NB4 (cell line): Measurements from ENCODE around the gene GLYR1.

Experiments used
- CTCF ChIP-seq: IDR thresholded peaks from one replicate; pipeline ENCODE4 v1.5.1; 2012; ENCODE audit warnings: low read depth, low read length
- MAX ChIP-seq: IDR thresholded peaks from 2 replicates; pipeline ENCODE4 v1.6.1; 2011; ENCODE audit warnings: low read depth, low read length
- POLR2A ChIP-seq: IDR thresholded peaks from 2 replicates; pipeline ENCODE4 v1.6.1; 2011; ENCODE audit warnings: mild to moderate bottlenecking; ENCODE audit not compliant: insufficient read length; ENCODE audit errors: extremely low read depth

DNA sequence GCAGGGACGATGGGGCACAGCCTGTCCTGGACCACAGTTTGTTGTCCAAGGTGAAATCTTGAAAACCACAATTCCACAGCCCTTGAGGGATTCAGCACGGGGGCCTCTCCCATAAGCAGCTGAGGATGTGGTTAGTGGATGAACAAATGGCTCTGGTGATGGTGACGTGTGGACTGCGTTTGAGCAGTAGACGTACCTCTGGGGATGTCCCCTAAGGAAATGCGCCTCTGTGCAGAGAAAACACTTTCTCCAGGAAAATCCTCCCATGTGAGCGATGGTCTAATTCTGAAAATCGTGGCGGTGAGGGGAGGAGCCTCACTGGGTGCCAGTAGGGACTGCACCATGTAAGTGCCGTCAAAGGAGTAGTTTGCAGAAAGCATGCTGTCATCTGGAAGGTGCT lies 56.2 kb downstream of the GLYR1 start:
- TF ChIP-seq POLR2A (no peak), CTCF (no peak), MAX (no peak)
